ENCODE results near the gene C1orf174.

C1orf174 gene

DNA sequence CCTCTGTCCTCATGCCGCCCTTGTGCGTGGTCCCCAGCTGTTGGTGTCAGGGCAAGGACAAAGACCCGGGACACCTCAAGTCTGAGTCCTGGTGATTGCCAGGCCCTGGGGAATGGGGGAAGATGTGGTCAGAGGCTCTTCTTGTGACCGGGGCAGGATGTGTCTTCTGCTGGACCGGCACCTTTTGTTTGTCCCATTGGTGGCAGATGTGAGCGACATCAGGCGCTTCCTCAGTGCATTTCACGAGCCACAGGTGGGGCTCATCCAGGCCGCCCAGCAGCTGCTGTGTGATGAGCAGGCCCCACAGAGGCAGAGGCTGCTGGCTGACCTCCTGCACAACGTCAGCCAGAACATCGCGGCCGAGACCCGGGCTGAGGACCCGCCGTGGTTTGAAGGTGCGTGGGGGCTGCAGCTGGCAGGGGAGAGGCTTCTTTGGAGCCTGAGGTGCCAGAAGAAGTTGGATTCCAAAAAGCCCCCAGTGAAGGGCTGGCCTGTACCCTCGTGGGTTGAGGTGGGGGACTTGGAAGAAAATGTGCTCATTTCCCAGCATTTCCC is 34.4 kb downstream of the C1orf174 start:
- no peak for DNase-seq

DNA sequence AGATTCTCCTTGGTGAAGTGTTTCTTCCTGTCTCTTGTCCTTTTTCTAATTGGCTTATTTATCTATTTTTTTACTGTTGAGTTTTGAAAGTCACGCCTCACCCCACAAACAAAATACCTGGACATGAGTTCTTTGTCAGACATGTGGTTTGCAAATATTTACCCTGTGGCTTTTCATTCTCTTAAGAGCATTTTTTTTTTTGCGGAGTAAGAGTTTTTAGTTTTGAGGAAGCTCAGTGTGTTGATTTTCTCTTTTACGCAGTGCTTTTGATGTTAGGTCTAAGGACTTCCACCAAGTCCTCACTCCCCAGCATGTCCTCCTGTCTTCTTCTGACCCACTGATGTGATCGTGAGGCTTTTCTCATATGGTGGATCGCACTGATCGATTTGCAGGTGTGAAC is 35.2 kb downstream of the C1orf174 start:
- no peak for DNase-seq

DNA sequence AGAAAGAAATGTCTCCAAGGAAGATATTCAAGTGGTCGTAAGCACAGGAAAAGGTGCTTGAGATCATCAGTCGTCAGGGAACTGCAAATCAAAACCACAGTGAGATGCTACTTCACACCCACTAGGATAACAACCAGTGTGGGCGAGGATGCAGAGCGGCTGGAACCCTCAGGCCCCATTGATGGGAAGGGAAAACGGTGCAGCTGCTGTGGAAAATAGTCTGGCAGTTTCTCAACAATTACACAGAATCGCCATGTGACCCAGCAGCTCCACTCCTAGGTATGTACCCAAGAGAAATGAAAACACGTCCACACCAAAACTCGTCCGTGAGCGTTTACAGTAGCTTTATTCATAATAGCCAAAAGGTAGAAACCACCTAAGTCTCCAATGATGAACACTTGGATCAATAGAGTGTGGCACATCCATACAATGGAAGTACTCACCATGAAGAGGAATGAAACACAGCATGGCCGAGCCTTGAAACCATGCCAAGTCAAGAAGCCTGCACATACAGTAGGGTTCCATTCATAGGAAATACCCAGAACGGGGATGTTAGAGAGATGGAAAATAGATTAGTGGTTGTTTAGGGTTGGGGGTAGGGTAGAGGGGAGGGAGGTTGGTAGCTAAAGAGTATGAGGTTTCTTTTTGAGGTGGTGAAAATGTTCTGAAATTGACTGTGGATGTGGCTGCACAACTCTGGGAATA is 36.7 kb downstream of the C1orf174 start:
- no peak for DNase-seq

DNA sequence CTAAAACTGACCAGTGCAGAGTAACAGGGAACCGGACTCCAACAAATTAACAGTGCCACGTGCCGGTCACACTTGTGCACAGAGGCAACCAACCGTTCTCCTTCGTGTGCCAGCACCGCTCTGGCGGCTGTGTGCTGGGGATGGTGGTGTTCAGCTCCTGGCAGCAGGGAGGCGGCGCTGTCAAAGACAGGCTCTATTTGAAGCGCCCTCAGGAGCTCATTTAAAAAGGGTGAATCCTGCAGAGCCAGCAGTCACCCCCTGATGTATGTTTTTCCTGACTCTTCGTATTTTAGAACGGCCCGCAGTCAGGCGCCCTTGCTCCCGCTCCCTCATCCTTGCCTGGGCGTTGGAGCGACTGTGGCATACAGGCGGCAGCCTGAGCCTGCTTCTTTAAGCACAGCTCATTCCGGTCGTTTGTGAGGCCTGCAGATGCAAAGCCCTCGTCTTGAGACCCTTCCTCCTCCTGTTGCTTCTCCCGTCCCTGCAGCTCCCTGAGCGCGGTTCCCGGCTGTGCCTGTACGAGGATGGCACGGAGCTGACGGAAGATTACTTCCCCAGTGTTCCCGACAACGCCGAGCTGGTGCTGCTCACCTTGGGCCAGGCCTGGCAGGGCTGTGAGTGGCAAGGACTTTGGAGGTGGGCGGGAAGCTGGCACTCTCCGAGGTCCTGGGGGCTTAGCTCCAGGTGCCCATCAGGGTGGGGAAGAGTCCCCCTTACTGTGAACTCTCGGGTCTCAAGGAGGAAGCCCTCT is 41.7 kb downstream of the C1orf174 start:
- DNase-seq = peak in 1 of 3 donors; percentile 18

DNA sequence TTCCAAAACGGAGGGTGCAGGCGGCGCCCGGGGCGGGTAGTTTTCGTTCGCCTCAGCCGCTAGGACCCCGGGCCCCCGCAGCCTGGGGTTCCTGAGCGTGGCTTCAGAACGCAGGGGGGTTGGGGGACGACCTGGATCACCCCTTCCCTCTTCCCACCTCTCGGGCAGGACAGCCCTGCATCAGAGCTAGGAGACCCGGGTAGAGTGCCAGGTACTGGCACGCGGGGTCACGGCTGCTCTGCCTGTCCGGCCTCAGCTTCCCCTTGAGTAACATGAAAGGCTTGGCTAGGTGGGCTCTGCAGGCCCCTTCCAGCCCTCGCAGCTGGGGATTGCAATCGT is 42.3 kb downstream of the C1orf174 start:
- DNase-seq = no peak

DNA sequence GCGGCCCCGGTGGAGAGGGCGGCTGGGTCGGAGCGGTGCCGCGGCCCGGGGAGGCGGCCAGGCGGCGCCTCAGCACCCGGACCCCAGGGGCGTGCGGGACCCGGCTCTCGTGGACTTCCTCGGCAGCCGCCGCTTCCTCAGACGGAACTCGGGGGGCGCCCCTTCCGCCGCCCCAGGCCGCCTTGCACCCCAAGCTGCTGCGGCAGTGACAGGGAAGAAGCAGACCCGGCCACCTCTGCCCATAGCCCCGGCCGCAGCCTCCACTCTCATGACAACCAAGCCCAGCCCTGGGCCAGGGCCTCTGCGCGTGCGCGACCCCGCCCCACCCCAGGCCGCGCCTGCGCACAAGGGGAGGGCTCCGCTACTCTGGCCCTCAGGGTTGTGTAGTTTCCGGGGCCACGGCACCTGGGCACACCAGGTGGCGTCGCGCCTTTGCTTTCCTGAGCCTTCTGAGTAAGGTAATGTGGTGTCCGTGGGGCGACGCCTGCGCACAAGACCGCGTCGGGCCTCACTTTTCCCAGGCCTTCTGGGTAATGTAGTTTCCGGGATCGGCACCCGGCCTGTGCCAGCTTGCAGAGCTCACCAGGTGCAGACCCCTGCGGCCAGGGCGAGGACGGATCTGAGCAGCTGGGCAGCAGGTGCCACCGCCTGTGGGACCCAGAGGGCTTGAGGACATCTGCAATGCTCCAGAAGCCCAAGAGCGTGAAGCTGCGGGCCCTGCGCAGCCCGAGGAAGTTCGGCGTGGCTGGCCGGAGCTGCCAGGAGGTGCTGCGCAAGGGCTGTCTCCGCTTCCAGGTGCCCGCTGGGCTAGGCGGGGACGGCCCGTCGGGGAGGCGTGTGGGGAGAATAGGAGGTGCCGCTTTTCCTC is 42.9 kb downstream of the C1orf174 start, which contains the start of the genes CEP104 and DFFB:
CEP104 (minus strand) TSS at position 289 of the 868 bp plus-strand sequence. CDS start 4,804 bp downstream, outside the sequence.
DFFB (plus strand) TSS at position 554 of the 868 bp plus-strand sequence; CDS start at position 682, 128 bp downstream.
- peak; percentile 85 to 94 (median 90) for DNase-seq

DNA sequence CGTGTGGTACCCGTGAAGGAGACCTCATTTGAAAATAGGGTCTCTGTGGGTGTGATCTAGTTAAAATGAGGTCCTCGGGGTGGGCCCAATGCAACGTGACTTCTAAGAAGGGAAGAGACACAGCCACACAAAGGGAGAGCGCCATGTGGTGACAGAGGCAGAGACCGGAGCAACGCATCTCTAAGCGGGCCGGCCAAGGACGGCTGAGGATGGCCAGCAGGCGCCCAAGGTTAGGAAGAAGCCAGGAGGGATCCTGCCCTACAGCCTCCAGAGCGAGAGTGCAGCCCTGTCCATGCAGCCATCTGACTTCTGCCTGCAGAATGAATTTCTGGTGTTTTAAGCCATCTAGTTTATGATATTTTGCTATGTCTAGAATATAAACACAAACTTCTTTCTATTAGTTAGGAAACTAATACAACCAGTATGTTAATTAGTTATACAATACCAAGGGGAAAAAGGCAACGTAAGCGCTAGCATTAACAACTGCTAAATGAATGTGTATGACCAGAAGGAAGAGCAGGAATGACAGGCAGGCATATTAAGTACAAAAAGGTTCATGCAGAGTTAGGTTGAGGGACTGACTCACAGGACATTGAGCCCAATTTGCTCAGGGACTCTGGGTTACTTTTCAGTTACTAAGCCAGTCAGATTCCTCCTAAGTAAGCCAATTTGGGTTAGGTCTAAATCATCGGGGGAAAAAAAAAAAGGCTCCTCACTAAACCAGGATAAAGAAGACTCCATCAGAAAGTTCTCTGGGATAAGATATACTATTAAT is 47.2 kb downstream of the C1orf174 start:
- DNase-seq = no peak

DNA sequence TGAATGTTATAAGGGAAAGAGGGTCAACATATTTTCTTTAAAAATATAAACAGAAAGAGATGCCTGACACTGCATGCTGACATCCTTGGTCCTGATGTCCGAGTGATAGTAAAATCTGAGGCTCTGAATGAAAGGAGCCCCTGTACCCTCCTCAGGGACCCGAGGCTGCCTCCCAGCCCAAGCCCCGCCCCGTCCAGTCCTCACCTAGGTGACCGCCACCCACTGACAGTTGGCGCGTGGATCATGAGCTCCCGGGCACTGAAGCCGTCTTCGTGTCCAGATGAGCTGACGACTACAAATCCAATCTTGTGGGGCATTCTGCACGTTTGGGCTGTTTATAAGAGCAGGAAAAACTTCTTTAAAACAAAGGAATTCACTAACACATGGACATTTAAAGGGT is 48.0 kb downstream of the C1orf174 start:
- no peak for DNase-seq

DNA sequence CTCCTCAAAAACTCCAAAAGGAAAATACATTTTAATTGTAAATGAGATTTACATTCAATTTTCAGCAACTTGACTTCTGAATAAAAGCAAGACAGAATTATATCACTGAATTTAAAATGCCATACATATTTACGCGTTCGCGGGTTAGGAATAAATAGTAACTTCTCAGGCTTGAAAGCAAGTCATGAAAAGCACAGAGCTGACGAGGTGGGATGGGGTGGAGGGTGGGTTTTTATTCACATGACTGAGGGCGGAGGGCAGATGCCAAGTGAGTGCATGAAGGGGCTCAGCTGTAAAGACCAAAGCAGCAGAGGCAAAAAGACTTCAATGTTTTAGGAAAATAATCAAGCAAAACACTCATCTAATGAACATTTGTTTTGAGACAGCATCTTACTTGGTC is 48.8 kb downstream of the C1orf174 start:
- DNase-seq = no peak

DNA sequence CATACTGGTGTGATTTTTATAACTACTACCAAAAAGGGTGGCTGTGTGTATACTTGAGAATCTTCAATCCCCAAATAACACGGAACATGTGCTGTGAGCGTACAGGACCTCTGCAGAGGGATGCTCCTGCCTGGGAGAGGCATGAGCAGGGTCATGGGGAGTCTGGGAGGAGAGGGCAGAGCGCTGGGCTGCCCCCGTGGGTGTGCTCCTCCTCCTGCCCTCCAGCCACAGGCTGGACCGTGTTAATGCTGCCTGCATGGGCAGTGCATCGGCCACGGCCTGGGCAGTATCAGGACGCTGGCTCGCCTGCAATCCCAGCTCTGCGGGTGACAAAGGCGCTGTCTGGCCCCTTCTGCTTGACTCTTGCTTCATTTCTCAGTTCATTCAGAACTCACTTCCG is 49.2 kb downstream of the C1orf174 start:
- DNase-seq = no peak

DNA sequence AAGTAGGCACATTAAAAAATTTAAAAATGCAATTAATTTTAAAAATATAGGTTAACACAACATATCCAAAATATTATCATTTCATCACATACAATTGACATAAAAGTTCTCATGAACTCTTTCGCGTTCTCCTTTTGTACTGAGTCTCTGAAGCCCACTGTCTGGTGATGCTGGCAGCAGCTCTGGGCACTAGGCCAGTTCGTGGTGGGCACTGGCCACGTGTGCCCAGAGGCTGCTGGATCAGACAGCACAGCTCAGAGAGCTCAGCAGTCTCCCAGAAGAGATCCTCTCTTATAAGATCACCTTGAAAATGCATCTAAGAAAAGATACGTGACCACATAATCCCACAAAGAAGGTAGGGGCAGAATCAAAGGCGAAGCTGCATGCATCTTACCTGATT is 53.0 kb downstream of the C1orf174 start:
- DNase-seq = no peak

DNA sequence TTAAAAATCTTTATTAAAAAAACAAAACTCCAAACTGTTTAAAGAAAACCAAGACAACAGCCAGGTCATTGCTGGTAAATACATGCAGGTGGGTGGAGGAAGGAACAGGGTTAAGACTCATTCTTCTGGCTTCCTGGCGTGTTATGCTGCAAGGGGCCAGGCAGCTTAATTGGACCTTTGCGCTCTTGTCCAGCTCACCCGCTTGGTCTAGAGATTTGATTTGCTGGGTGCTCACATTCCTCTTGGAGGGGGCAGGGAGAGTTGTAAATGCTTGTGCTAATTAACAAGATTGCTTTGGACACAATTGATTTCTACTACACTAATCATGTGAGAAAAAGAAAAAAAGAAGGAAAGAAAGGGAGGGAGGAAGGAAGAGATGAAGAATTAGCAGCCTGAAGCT is 53.5 kb downstream of the C1orf174 start:
- no peak for DNase-seq

DNA sequence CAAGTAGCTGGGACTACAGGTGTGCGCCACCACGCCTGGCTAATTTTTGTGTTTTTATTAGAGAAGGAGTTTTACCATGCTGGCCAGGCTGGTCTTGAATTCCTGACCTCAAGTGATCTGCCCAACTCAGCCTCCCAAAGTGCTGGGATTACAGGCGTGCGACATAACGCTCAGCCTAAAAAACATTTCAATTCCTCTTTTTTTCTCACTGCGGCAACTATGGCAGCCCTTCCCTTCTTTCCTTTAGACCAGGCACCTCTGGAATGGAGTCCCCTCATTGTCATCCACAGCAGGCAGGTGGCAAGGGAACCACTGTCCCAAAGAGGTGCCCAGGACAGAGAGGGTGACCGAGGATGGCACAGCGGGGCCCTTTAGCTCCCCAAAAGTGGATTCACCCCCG is 57.2 kb downstream of the C1orf174 start:
- peak in 2 of 3 donors; percentile 18 to 34 for DNase-seq

DNA sequence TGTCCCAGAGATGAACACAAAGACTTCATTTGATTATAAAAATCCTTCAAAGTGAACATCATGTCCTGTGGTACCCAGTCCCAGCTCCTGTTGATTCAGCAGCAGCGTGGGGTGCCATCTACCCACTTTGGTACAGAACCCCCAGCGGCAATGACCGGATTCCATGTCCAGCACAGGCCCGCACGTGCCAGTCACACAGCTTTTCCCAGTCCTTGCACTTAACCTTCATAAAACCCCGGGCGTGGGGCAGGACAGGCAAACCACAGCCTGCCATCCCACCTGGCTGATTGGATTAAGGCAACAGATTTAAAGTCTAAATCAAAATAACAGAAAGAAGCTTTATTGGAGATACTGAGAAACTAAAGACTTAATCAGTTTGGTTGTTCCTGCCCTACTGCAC is 58.6 kb downstream of the C1orf174 start:
- no peak for DNase-seq
